Ovary (tissue), 3 donors: ENCODE results near the gene ATP8A1.

Experiments
- CTCF ChIP-seq, 3 donors: fragments of 450-650 bp in 2 of 3; fragments of 200-600 bp in 1 of 3; IDR thresholded peaks; one replicate each; pipeline versions ENCODE4 v1.5.1 to v1.8.0; 2016 to 2022; ENCODE audit warnings: antibody characterized with exemption in 3 of 3, mild to moderate bottlenecking in 1 of 3
- EP300 ChIP-seq: sonication (generic); formaldehyde crosslinking; IDR thresholded peaks from one replicate; pipeline ENCODE4 v1.6.1; 2017; ENCODE audit warnings: antibody characterized with exemption
- POLR2A ChIP-seq: fragments of 450-650 bp; IDR thresholded peaks from one replicate; pipeline ENCODE4 v1.6.1; 2017; ENCODE audit warnings: antibody characterized with exemption, mild to moderate bottlenecking, moderate library complexity
- donor health status: DM: no; HTN: no; CAD: no.

GRCh38 chr4:42440083-42440482 lies 216.8 kb downstream of the ATP8A1 start:
- no peak for TF ChIP-seq POLR2A
- no peak for TF ChIP-seq CTCF (IDR thresholded peaks at IDR 0.05)
- no peak for TF ChIP-seq EP300
